GM19395 (cell line): ENCODE results near the gene BRIP1.
A peak's percentile ranks its signal among the peaks of the same experiment; 100 is the strongest.
"Not testable (repeated sequence)": the region's sequence is repeated elsewhere in the genome, so short reads cannot be mapped to it uniquely, and the experiment has no call there.

Experiments used
- ATAC-seq: cut with Tn5 transposase; IDR thresholded peaks from one replicate; pipeline ENCODE4 v1.9.1; 2021; ENCODE audit warnings: mild to moderate bottlenecking, moderate library complexity; ENCODE audit not compliant: unreplicated experiment

The BRIP1 gene

GRCh38 chr17:61867033-61867432 is 3.7 kb upstream of the BRIP1 start:
- ATAC-seq, result no peak

GRCh38 chr17:61863801-61864126 is 436 bp upstream of the BRIP1 start:
- peak; percentile 29 for ATAC-seq

- ATAC-seq, result no peak
Observed at GRCh38 chr17:61862105-61862574, 1.2 kb downstream of the BRIP1 start.

- ATAC-seq, result not testable (repeated sequence)
Observed at GRCh38 chr17:61860397-61860796, 2.9 kb downstream of the BRIP1 start.

GRCh38 chr17:61856035-61856434 is 7.3 kb downstream of the BRIP1 start:
- no peak for ATAC-seq

- ATAC-seq, result no peak
Observed at GRCh38 chr17:61852857-61853256, 10.5 kb downstream of the BRIP1 start.

- no peak for ATAC-seq
Observed at GRCh38 chr17:61849674-61850073, 13.7 kb downstream of the BRIP1 start.

GRCh38 chr17:61848896-61849295 is 14.4 kb downstream of the BRIP1 start:
- no peak for ATAC-seq

GRCh38 chr17:61848247-61848646 is 15.1 kb downstream of the BRIP1 start:
- no peak for ATAC-seq

- no peak for ATAC-seq
Observed at GRCh38 chr17:61847659-61848058, 15.7 kb downstream of the BRIP1 start.

- ATAC-seq, result no peak
Observed at GRCh38 chr17:61846761-61847375, 16.5 kb downstream of the BRIP1 start.

GRCh38 chr17:61846088-61846487 is 17.2 kb downstream of the BRIP1 start:
- ATAC-seq, result no peak

- ATAC-seq, result no peak
Observed at GRCh38 chr17:61843435-61843834, 19.9 kb downstream of the BRIP1 start.

GRCh38 chr17:61842899-61843298 is 20.4 kb downstream of the BRIP1 start:
- ATAC-seq, result no peak

GRCh38 chr17:61839300-61839786 is 24.0 kb downstream of the BRIP1 start:
- no peak for ATAC-seq

- ATAC-seq, result no peak
Observed at GRCh38 chr17:61837175-61838051, 25.9 kb downstream of the BRIP1 start.

- no peak for ATAC-seq
Observed at GRCh38 chr17:61836266-61837174, 26.8 kb downstream of the BRIP1 start.

GRCh38 chr17:61835606-61836005 is 27.7 kb downstream of the BRIP1 start:
- no peak for ATAC-seq

GRCh38 chr17:61834610-61835009 is 28.7 kb downstream of the BRIP1 start:
- ATAC-seq, result no peak

- no peak for ATAC-seq
Observed at GRCh38 chr17:61833536-61834193, 29.7 kb downstream of the BRIP1 start.

GRCh38 chr17:61832463-61832862 is 30.9 kb downstream of the BRIP1 start:
- ATAC-seq, result no peak
